Stimulated activated CD8-positive, alpha-beta memory T cell treated with anti-CD3 and anti-CD28 coated beads, Interleukin-7, amount 100 ng/mL, for 4 hours (primary cell): ENCODE data around the gene TFCP2L1.

ENCODE experiments used
- DNase-seq, 2 donors: peaks; one replicate each; pipeline ENCODE4 v3.0.0-alpha.2; 2020; ENCODE audit warnings: low read depth in 2 of 2

TFCP2L1 gene

GRCh38 chr2:121196849-121197155, 88.2 kb downstream of the TFCP2L1 start:
- no peak for DNase-seq

- DNase-seq, result no peak
Measured at GRCh38 chr2:121196132-121196848, 88.7 kb downstream of the TFCP2L1 start.

GRCh38 chr2:121195036-121195435, 90.0 kb downstream of the TFCP2L1 start:
- DNase-seq, result no peak

- DNase-seq, result no peak
Measured at GRCh38 chr2:121194626-121195025, 90.4 kb downstream of the TFCP2L1 start.

GRCh38 chr2:121193185-121193584, 91.8 kb downstream of the TFCP2L1 start:
- no peak for DNase-seq

GRCh38 chr2:121192576-121192975, 92.4 kb downstream of the TFCP2L1 start:
- no peak for DNase-seq

GRCh38 chr2:121191191-121192170, 93.5 kb downstream of the TFCP2L1 start:
- no peak for DNase-seq

GRCh38 chr2:121189661-121190381, 95.2 kb downstream of the TFCP2L1 start:
- no peak for DNase-seq

GRCh38 chr2:121189011-121189410, 96.0 kb downstream of the TFCP2L1 start:
- DNase-seq, result no peak

- no peak for DNase-seq
Measured at GRCh38 chr2:121187982-121188411, 97.0 kb downstream of the TFCP2L1 start.

GRCh38 chr2:121187351-121187981, 97.5 kb downstream of the TFCP2L1 start:
- no peak for DNase-seq

GRCh38 chr2:121186261-121186660, 98.7 kb downstream of the TFCP2L1 start:
- DNase-seq, result no peak

- DNase-seq, result no peak
Measured at GRCh38 chr2:121185571-121186074, 99.4 kb downstream of the TFCP2L1 start.

- DNase-seq, result no peak
Measured at GRCh38 chr2:121185111-121185510, 99.9 kb downstream of the TFCP2L1 start.

- no peak for DNase-seq
Measured at GRCh38 chr2:121184248-121184862, 100.6 kb downstream of the TFCP2L1 start.

GRCh38 chr2:121182520-121182919, 102.5 kb downstream of the TFCP2L1 start:
- no peak for DNase-seq

- DNase-seq, result no peak
Measured at GRCh38 chr2:121179467-121179866, 105.5 kb downstream of the TFCP2L1 start.

- DNase-seq, result no peak
Measured at GRCh38 chr2:121178730-121179129, 106.3 kb downstream of the TFCP2L1 start.

GRCh38 chr2:121177896-121178295, 107.1 kb downstream of the TFCP2L1 start:
- DNase-seq, result no peak

GRCh38 chr2:121175326-121175725, 109.7 kb downstream of the TFCP2L1 start:
- DNase-seq, result no peak

GRCh38 chr2:121173806-121174205, 111.2 kb downstream of the TFCP2L1 start:
- no peak for DNase-seq
